RWPE1 (cell line): ENCODE data around the gene COL19A1.

Experiments
- CTCF ChIA-PET: fragments of 350-600 bp; sonication (Branson Sonifier 250); formaldehyde crosslinking; extraction: SDS; loops from one replicate; lab custom pipeline; 2021; lab: Yijun Ruan, JAX
- POLR2A ChIA-PET: fragments of 400-600 bp; formaldehyde crosslinking; extraction: SDS; loops from one replicate; lab custom pipeline; 2020; ENCODE audit warnings: antibody characterized with exemption; ENCODE audit not compliant: low non-redundant PET; lab: Yijun Ruan, JAX
- DNase-seq: peaks from one replicate; pipeline ENCODE4 v3.0.0; 2012; ENCODE audit warnings: low spot score
- H3K27ac ChIP-seq: fragments of 450-650 bp; 2 replicates; pipeline ENCODE4 v1.5.1; 2017
- TF ChIP-seq, protein P1 (sequence below): fragments of 450-650 bp; conservative IDR thresholded peaks from 2 replicates; pipeline ENCODE4 v1.5.1; 2017; ENCODE audit warnings: low read depth, mild to moderate bottlenecking

COL19A1 gene

DNA sequence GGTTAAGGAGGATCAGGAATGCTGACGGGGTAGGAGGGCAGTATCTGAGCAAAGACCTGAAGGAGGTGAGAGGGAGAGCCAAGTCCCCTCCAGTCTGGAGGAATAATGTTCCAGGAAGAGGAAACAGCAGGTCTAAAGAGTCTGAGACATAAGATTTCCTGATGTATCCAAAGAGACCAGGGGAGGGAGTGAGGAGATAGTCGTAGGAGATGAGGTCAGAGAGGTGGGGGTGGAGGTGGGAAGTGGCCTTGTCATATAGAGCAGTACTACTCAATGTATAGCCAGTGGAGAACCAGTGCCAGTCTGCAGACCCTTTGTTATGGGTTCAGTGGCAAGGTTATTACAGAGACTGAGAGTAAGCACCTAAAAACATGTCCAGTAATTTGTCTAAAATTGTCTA is 305.9 kb downstream of the COL19A1 start:
- CTCF ChIA-PET: no interaction called here
- no peak overlapping the region for H3K27ac ChIP-seq
- TF ChIP-seq, protein P1, sequence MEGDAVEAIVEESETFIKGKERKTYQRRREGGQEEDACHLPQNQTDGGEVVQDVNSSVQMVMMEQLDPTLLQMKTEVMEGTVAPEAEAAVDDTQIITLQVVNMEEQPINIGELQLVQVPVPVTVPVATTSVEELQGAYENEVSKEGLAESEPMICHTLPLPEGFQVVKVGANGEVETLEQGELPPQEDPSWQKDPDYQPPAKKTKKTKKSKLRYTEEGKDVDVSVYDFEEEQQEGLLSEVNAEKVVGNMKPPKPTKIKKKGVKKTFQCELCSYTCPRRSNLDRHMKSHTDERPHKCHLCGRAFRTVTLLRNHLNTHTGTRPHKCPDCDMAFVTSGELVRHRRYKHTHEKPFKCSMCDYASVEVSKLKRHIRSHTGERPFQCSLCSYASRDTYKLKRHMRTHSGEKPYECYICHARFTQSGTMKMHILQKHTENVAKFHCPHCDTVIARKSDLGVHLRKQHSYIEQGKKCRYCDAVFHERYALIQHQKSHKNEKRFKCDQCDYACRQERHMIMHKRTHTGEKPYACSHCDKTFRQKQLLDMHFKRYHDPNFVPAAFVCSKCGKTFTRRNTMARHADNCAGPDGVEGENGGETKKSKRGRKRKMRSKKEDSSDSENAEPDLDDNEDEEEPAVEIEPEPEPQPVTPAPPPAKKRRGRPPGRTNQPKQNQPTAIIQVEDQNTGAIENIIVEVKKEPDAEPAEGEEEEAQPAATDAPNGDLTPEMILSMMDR: no peak
- POLR2A ChIA-PET: no interaction called here
- DNase-seq: no peak

DNA sequence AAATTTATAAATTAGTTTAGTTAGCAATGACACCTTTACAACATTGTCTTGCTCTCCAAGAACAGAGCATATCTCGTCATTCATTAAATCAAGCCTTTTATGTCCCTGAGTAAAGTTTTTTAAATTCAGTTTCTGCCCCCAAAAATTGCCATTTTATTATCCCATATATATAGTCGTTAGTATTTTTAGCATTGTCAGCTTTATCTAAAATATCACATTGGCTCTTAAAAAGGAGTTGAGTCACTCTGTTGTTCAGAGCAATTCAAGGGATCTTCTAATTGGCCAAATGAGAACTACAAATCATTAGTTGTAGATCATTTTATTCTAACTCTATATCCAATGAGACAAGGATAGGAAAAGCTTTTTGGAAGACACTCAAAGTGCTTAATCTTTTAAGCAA is 309.4 kb downstream of the COL19A1 start:
- DNase-seq: no peak
- no peak overlapping the region for H3K27ac ChIP-seq
- ChIA-PET POLR2A (no interaction called here), CTCF (interaction anchor here (0.9 kb wide), 1 partner anchor 9 kb away, joined by 3 read pairs; no protein-coding TSS in a partner anchor)
- TF ChIP-seq, protein P1: no peak

DNA sequence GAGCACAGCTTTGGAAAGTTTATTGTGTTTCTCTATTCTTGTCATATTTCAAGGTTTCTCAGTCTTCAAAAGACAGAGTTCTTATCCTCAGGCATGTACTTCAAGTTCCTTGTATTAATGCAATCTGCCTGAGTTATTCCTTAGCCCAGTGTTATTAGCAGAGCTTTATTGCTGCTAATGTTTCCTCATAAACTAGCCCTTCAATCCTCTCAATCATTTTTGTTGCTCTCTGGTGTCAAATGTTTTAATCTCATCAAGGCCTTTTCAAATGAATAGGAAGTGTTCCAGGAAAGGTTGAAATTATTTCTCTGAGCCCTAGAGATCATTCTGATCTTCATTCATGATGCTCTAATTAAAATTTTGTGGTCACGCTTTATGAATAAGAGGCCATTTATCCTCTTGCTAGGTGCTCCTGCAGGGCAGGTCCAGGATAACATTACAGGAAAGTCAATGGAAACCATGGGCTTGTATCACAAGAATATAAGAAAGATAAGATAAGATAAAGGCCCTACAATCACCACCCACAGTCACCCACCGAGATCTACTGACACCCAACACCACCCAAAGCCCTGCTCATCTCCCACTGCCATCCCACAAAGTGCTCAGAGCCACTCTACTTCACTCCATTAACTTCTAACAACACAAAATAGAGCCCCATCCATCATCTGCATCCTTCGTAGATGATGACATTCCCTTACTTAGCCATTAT is 310.6 kb downstream of the COL19A1 start:
- DNase-seq: no peak
- TF ChIP-seq, protein P1: no peak
- CTCF ChIA-PET: interaction anchor here (0.6 to 0.9 kb wide), 2 partner anchors 10 to 1296 kb away, joined by 3 read pairs; no protein-coding TSS in a partner anchor
- POLR2A ChIA-PET: no interaction called here
- no peak overlapping the region for H3K27ac ChIP-seq

DNA sequence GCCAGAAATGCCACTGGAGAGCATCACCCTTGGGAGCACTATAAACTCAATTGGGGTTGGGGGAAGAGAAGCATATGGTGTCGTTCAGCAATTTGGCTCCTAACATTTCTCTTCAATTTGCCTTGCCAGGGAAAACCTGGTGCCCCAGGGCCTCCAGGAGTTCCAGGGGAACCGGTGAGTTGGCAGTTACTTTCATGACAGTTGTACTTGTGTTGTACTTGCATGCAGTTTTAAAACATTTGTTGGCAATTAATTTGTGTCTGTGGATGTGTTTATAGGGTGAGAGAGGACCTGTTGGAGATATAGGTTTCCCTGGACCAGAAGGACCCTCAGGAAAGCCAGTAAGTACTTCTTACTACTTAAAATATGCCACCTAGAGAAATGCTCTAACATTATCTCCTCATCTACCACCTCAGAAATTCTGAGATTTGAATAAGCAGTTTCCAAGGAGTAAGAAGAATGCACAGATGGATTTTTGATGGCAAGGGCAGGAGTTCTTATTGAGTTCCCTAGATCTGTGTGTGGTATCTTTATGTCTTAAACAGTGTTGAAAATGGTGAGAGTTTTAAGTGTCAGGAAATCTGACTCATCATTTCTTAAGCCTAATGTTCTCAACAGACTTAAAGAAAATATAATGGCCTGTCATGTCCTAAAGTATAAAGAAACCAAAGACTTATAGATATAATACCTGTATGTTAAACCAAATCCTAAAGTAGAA is 314.0 kb downstream of the COL19A1 start:
- TF ChIP-seq, protein P1: no peak
- POLR2A ChIA-PET: no interaction called here

GRCh38 chr6:70180901-70181599 is 314.7 kb downstream of the COL19A1 start:
- no peak overlapping the region for H3K27ac ChIP-seq
- no peak for DNase-seq
- TF ChIP-seq, protein P1: no peak
- CTCF ChIA-PET: no interaction called here
- POLR2A ChIA-PET: no interaction called here

More for the DNA sequence above, 314.0 kb downstream of the COL19A1 start:
- CTCF ChIA-PET: no interaction called here
- no peak overlapping the region for H3K27ac ChIP-seq
- no peak for DNase-seq

DNA sequence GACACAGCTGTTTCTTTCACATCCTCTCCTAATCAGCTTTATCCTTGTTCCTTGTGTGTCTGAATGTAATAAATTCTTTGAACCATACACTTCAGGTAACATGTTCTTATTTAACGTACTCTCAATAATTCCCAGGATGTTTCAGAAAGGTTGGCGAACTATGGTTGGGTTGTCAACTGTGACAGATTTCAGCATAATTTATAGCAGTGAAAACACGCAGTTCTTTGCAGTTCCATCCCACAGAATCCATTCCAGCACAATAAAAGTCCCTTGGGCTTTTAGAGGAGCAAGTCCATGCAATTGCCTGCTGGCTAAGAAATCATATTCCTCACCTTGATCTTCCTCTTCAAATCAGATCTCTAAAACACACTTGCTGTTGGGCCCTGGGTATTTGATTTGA is 317.2 kb downstream of the COL19A1 start:
- DNase-seq: no peak
- POLR2A ChIA-PET: no interaction called here
- no peak overlapping the region for H3K27ac ChIP-seq
- CTCF ChIA-PET: no interaction called here
- TF ChIP-seq, protein P1: no peak
